Activated effector memory CD4-positive, alpha-beta T cell treated with Interleukin-2 at 50 U/mL for 16 hours (primary cell): Measurements from ENCODE around the gene TTLL3.

Experiments used
- DNase-seq: peaks from one replicate; pipeline ENCODE4 v3.0.0-alpha.2; 2020

The TTLL3 gene

GRCh38 chr3:9781551-9781950 lies 28.5 kb upstream of the TTLL3 start:
- no peak for DNase-seq

- DNase-seq, result no peak
These were observed 28.0 kb upstream of the TTLL3 start for GRCh38 chr3:9781978-9782603.

- no peak for DNase-seq
These were observed 27.3 kb upstream of the TTLL3 start for GRCh38 chr3:9782770-9783169.

GRCh38 chr3:9783954-9784353 lies 26.1 kb upstream of the TTLL3 start:
- no peak for DNase-seq

GRCh38 chr3:9784965-9785364 lies 25.1 kb upstream of the TTLL3 start:
- no peak for DNase-seq

- no peak for DNase-seq
These were observed 24.5 kb upstream of the TTLL3 start for GRCh38 chr3:9785602-9786001.

- no peak for DNase-seq
These were observed 23.8 kb upstream of the TTLL3 start for GRCh38 chr3:9786209-9786739.

- DNase-seq, result no peak
These were observed 23.0 kb upstream of the TTLL3 start for GRCh38 chr3:9786825-9787669.

- DNase-seq, result no peak
These were observed 22.3 kb upstream of the TTLL3 start for GRCh38 chr3:9787714-9788113.

- DNase-seq, result no peak
These were observed 18.9 kb upstream of the TTLL3 start for GRCh38 chr3:9791127-9791526.

- DNase-seq, result no peak
These were observed 18.2 kb upstream of the TTLL3 start for GRCh38 chr3:9791790-9792404.

GRCh38 chr3:9792405-9793160 lies 17.5 kb upstream of the TTLL3 start, which contains the start of the genes ARPC4 and TADA3:
ARPC4 (plus strand) TSS chr3:9793082; CDS start chr3:9793122, 40 bp downstream.
TADA3 (minus strand) TSS chr3:9792473; CDS start chr3:9791466, 1,007 bp downstream.
- DNase-seq, result peak; percentile 86

GRCh38 chr3:9793161-9793781 lies 16.8 kb upstream of the TTLL3 start:
- DNase-seq, result no peak

GRCh38 chr3:9794400-9794799 lies 15.7 kb upstream of the TTLL3 start:
- DNase-seq, result no peak

GRCh38 chr3:9795207-9795606 lies 14.9 kb upstream of the TTLL3 start:
- no peak for DNase-seq

- DNase-seq, result no peak
These were observed 12.7 kb upstream of the TTLL3 start for GRCh38 chr3:9797196-9797945.

- no peak for DNase-seq
These were observed 9.5 kb upstream of the TTLL3 start for GRCh38 chr3:9800529-9800928.

- no peak for DNase-seq
These were observed 6.6 kb upstream of the TTLL3 start for GRCh38 chr3:9803494-9803893.

- DNase-seq, result no peak
These were observed 5.1 kb upstream of the TTLL3 start for GRCh38 chr3:9804996-9805395.

- no peak for DNase-seq
These were observed 3.9 kb upstream of the TTLL3 start for GRCh38 chr3:9806137-9806536.
